Glomerular visceral epithelial cell (primary cell): ENCODE measurements around the gene ZNF275.
"Not testable (repeated sequence)": the region's sequence is repeated elsewhere in the genome, so short reads cannot be mapped to it uniquely, and the experiment has no call there.

Experiments
- DNase-seq: peaks from one replicate; pipeline ENCODE4 v3.0.0-alpha.2; 2016; ENCODE audit errors: extremely low spot score

ZNF275 gene

GRCh38 chrX:153319295-153320046 is 14.5 kb upstream of the ZNF275 start:
- no peak for DNase-seq

GRCh38 chrX:153320047-153320443 is 13.9 kb upstream of the ZNF275 start:
- DNase-seq = not testable (repeated sequence)

GRCh38 chrX:153320555-153321184 is 13.3 kb upstream of the ZNF275 start:
- DNase-seq = no peak

GRCh38 chrX:153321381-153322124 is 12.4 kb upstream of the ZNF275 start, which contains the start of gene PNMA6F:
TSS of gene PNMA6F (minus strand) at chrX:153321767. CDS start at chrX:153320674, 1,093 bp downstream.
- no peak for DNase-seq

- DNase-seq = no peak
Observed at GRCh38 chrX:153327561-153327960, 6.4 kb upstream of the ZNF275 start.

- DNase-seq = no peak
Observed at GRCh38 chrX:153333266-153333665, 687 bp upstream of the ZNF275 start.

GRCh38 chrX:153334654-153335295 is 822 bp downstream of the ZNF275 start:
- DNase-seq = no peak

GRCh38 chrX:153336121-153336894 is 2.4 kb downstream of the ZNF275 start:
- DNase-seq = no peak

GRCh38 chrX:153336988-153337387 is 3.0 kb downstream of the ZNF275 start:
- DNase-seq = no peak

GRCh38 chrX:153338836-153339235 is 4.9 kb downstream of the ZNF275 start:
- no peak for DNase-seq

- DNase-seq = no peak
Observed at GRCh38 chrX:153339662-153340061, 5.7 kb downstream of the ZNF275 start.

- DNase-seq = no peak
Observed at GRCh38 chrX:153340111-153340510, 6.2 kb downstream of the ZNF275 start.

- no peak for DNase-seq
Observed at GRCh38 chrX:153342762-153343558, 9.0 kb downstream of the ZNF275 start.

GRCh38 chrX:153343674-153344073 is 9.7 kb downstream of the ZNF275 start:
- no peak for DNase-seq

GRCh38 chrX:153347530-153347929 is 13.6 kb downstream of the ZNF275 start:
- DNase-seq = no peak

GRCh38 chrX:153348421-153348820 is 14.5 kb downstream of the ZNF275 start:
- DNase-seq = no peak

GRCh38 chrX:153349952-153350351 is 16.0 kb downstream of the ZNF275 start:
- DNase-seq = no peak

- DNase-seq = no peak
Observed at GRCh38 chrX:153351981-153352380, 18.0 kb downstream of the ZNF275 start.

GRCh38 chrX:153352858-153353257 is 18.9 kb downstream of the ZNF275 start:
- no peak for DNase-seq

GRCh38 chrX:153353416-153353815 is 19.5 kb downstream of the ZNF275 start:
- no peak for DNase-seq

- no peak for DNase-seq
Observed at GRCh38 chrX:153357877-153358276, 23.9 kb downstream of the ZNF275 start.
